Adrenal gland (tissue), 12 donors: Measurements from ENCODE around the gene ADIPOQ. TPM values are rescaled to one million over a fixed set of nuclear protein-coding genes. Genes with fewer than 3 reads are reported as not detected.

ENCODE experiments used
- DNase-seq, 7 donors: peaks; one replicate each; pipeline ENCODE4 v3.0.0-alpha.2; 2019 to 2020
- H3K27ac ChIP-seq, 5 donors: fragments of 200-600 bp; sonication (generic) in 4 of 5; 1 replicate in 3 of 5; 2 replicates in 2 of 5; pipeline versions ENCODE4 v1.5.1 to v1.8.0; 2016 to 2020; ENCODE audit warnings: mild to moderate bottlenecking in 1 of 5
- H3K27me3 ChIP-seq: fragments of 200-600 bp; 2 replicates; pipeline ENCODE4 v1.8.0; 2021
- H3K36me3 ChIP-seq, 2 donors: fragments of 200-600 bp; replicated peaks in 1 of 2; 1 replicate in 1 of 2; 2 replicates in 1 of 2; pipeline versions ENCODE4 v1.5.1 to v1.8.0; 2018 to 2022
- H3K4me1 ChIP-seq, 2 donors: fragments of 200-600 bp; replicated peaks in 1 of 2; 1 replicate in 1 of 2; 2 replicates in 1 of 2; pipeline versions ENCODE4 v1.5.1 to v1.8.0; 2018 to 2021
- H3K4me3 ChIP-seq, 4 donors: fragments of 200-600 bp; sonication (generic) in 3 of 4; one replicate each; pipeline ENCODE4 v1.5.1; 2016 to 2018
- H3K9me3 ChIP-seq, 3 donors: fragments of 200-600 bp; sonication (generic) in 1 of 3; replicated peaks in 1 of 3; 1 replicate in 2 of 3; 2 replicates in 1 of 3; pipeline versions ENCODE4 v1.5.1 to v1.8.0; 2016 to 2021
- POLR2A ChIP-seq, 2 donors: fragments of 450-650 bp; IDR thresholded peaks; one replicate each; pipeline ENCODE4 v1.6.1; 2017; ENCODE audit warnings: antibody characterized with exemption in 2 of 2, mild to moderate bottlenecking in 2 of 2, moderate library complexity in 1 of 2
- WGBS, 4 donors: extraction: QIAGEN DNeasy Blood & Tissue Kit in 2 of 4; methylation state at CpG; one replicate each; pipeline versions ENCODE4 v1.1.5 to v1.1.7; 2013 to 2017; 5-methylcytosine and 5-hydroxymethylcytosine counted together
- intact Hi-C, 2 donors: fragments of 100-400 bp; cut with DNase I; formaldehyde crosslinking; loops; one replicate each; pipeline versions ENCODE4 v1.14.1 to v1.15.0; 2022 to 2023
- polyA plus RNA-seq, 3 donors: library from polyadenylated mRNA; stranded (reverse); fragments of 200-250 nt in 2 of 3; fragments of 350-450 nt in 1 of 3; fragmentation: Illumina TruSeq in 1 of 3; extraction: RNeasy Lipid Tissue Mini Kit (QIAGEN cat#74804) in 1 of 3; gene quantifications; one replicate each; pipeline ENCODE4 v1.2.3, GENCODE V29; 2013 to 2014
- total RNA-seq, 9 donors: library from RNA; depleted of rRNA in 4 of 9; stranded (reverse); fragments of >200 nt in 4 of 9; fragments of 120-200 nt in 1 of 9; fragmentation: NEBNext Ultra II Directional in 1 of 9; extraction: Animal tissue kit (Norgen Biotek cat#: 25700) in 1 of 9; gene quantifications; one replicate each; pipeline versions ENCODE4 v1.1.0 to v1.2.4, GENCODE V29; 2013 to 2023
- TF ChIP-seq, protein P1 (sequence below), 6 experiments: fragments of 450-650 bp in 4 of 6; fragments of 200-600 bp in 2 of 6; sonication (generic) in 1 of 6; IDR thresholded peaks; 1 replicate in 5 of 6; 2 replicates in 1 of 6; pipeline versions ENCODE4 v1.5.1 to v1.8.0; 2016 to 2021; ENCODE audit warnings: antibody characterized with exemption in 6 of 6, mild to moderate bottlenecking in 2 of 6, moderate library complexity in 1 of 6
- donor health status: healthy with polysubstance abuse.
- donor health status: Bipolar disorder and iron deficiency.
- donor health status: DM: yes; HTN: yes; CAD: no.
- donor health status: DM: no; HTN: no; CAD: no.
- donor health status: DM: no; HTN: no; CAD: no.
- donor health status: DM: yes; HTN: yes; CAD: no.

The ADIPOQ gene
- total and polyA plus RNA-seq, 12 donors = 0.18 to 18.0 (median 1.3) TPM; not detected in 1

DNA sequence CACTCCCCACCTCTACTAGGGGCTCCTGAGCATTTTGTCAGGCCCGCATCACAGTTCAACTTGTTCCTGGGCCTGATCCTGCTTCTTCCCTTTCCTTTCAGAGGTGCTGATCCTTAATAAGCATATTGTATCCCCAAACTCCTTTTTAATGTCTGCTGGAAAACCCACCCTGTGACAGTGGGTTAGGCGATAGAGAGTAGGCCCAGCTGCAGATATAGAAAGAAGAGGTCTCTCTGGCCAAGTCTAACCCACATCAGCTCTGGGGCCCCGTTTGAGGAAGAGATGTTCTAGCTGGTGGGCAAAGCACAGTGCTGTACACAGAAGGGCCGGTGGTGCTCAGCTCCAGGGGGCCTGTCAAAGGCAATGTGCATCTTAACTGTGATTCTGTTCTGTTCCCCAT, 53.5 kb downstream of the ADIPOQ start:
- WGBS, 4 donors = 76 to 89% (median 87%) methylated on average over 4 of the region's 4 CpGs
- TF ChIP-seq, protein P1, sequence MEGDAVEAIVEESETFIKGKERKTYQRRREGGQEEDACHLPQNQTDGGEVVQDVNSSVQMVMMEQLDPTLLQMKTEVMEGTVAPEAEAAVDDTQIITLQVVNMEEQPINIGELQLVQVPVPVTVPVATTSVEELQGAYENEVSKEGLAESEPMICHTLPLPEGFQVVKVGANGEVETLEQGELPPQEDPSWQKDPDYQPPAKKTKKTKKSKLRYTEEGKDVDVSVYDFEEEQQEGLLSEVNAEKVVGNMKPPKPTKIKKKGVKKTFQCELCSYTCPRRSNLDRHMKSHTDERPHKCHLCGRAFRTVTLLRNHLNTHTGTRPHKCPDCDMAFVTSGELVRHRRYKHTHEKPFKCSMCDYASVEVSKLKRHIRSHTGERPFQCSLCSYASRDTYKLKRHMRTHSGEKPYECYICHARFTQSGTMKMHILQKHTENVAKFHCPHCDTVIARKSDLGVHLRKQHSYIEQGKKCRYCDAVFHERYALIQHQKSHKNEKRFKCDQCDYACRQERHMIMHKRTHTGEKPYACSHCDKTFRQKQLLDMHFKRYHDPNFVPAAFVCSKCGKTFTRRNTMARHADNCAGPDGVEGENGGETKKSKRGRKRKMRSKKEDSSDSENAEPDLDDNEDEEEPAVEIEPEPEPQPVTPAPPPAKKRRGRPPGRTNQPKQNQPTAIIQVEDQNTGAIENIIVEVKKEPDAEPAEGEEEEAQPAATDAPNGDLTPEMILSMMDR (IDR thresholded peaks at IDR 0.05) = no peak
- no peak for TF ChIP-seq POLR2A (IDR thresholded peaks at IDR 0.05)
- no peak for DNase-seq

GRCh38 chr3:186896875-186897274, 54.4 kb downstream of the ADIPOQ start:
- intact Hi-C loops = no loop called here
- no peak for DNase-seq
- Histone ChIP-seq H3K36me3 (no peaks in the 10 kb centered on the region), H3K27ac (no peak overlapping the region), H3K27me3 (no peaks in the 10 kb centered on the region), H3K4me3 (no peak overlapping the region), H3K9me3 (no peaks in the 10 kb centered on the region), H3K4me1 (no peaks in the 10 kb centered on the region)
- 68 to 85% (median 70%) methylated on average over 4 of the region's 4 CpGs for WGBS, 4 donors
- no peak for TF ChIP-seq POLR2A (IDR thresholded peaks at IDR 0.05)
- TF ChIP-seq, protein P1 (IDR thresholded peaks at IDR 0.05) = no peak

More for the DNA sequence above, 53.5 kb downstream of the ADIPOQ start:
- no peak overlapping the region for H3K4me3 ChIP-seq
- H3K9me3 ChIP-seq = no peaks in the 10 kb centered on the region
- H3K27ac ChIP-seq = no peak overlapping the region
- intact Hi-C loops = no loop called here
- H3K27me3 ChIP-seq = peaks cover 2% of the 10 kb centered on the region
- H3K4me1 ChIP-seq = no peaks in the 10 kb centered on the region
- H3K36me3 ChIP-seq = no peaks in the 10 kb centered on the region

- Histone ChIP-seq H3K27me3 (no peaks in the 10 kb centered on the region), H3K27ac (no peak overlapping the region), H3K4me3 (no peak overlapping the region), H3K9me3 (no peaks in the 10 kb centered on the region), H3K4me1 (no peaks in the 10 kb centered on the region), H3K36me3 (no peaks in the 10 kb centered on the region)
- intact Hi-C loops = no loop called here
- 60 to 71% (median 70%) methylated on average over 1 of the region's 1 CpG for WGBS, 4 donors
- no peak for DNase-seq
- TF ChIP-seq, protein P1 (IDR thresholded peaks at IDR 0.05) = no peak
- TF ChIP-seq POLR2A (IDR thresholded peaks at IDR 0.05) = no peak
Measured at GRCh38 chr3:186901135-186901734, 58.7 kb downstream of the ADIPOQ start.

GRCh38 chr3:186902154-186902553, 59.6 kb downstream of the ADIPOQ start:
- 73 to 93% (median 79%) methylated on average over 3 of the region's 3 CpGs for WGBS, 4 donors

More at GRCh38 chr3:186902154-186902553, 59.6 kb downstream of the ADIPOQ start:
- Histone ChIP-seq H3K36me3 (no peaks in the 10 kb centered on the region), H3K27me3 (no peaks in the 10 kb centered on the region), H3K4me3 (no peak overlapping the region), H3K27ac (no peak overlapping the region), H3K4me1 (no peaks in the 10 kb centered on the region), H3K9me3 (no peaks in the 10 kb centered on the region)
- TF ChIP-seq, protein P1 (IDR thresholded peaks at IDR 0.05) = no peak
- TF ChIP-seq POLR2A (IDR thresholded peaks at IDR 0.05) = no peak
- no peak for DNase-seq
- intact Hi-C loops = no loop called here
